Skin of body (tissue), 2 donors: ENCODE results near the gene PRKRIP1. TPM values are rescaled to one million over a fixed set of nuclear protein-coding genes. Genes with fewer than 3 reads are reported as not detected.
"Not testable (repeated sequence)": the region's sequence is repeated elsewhere in the genome, so short reads cannot be mapped to it uniquely, and the experiment has no call there.

Experiments
- DNase-seq: peaks from one replicate; lab custom pipeline; 2025; lab: John Stamatoyannopoulos, UW
- total RNA-seq: library from RNA; depleted of rRNA; stranded (reverse); fragments of >200 nt; gene quantifications from one replicate; pipeline ENCODE4 v1.2.3, GENCODE V29; 2014

PRKRIP1 gene
- total RNA-seq, 1 donor from 2014 or later: 18.0 TPM

- no peak for DNase-seq
Observed at GRCh38 chr7:102403563-102403962, 7.4 kb downstream of the PRKRIP1 start.

DNA sequence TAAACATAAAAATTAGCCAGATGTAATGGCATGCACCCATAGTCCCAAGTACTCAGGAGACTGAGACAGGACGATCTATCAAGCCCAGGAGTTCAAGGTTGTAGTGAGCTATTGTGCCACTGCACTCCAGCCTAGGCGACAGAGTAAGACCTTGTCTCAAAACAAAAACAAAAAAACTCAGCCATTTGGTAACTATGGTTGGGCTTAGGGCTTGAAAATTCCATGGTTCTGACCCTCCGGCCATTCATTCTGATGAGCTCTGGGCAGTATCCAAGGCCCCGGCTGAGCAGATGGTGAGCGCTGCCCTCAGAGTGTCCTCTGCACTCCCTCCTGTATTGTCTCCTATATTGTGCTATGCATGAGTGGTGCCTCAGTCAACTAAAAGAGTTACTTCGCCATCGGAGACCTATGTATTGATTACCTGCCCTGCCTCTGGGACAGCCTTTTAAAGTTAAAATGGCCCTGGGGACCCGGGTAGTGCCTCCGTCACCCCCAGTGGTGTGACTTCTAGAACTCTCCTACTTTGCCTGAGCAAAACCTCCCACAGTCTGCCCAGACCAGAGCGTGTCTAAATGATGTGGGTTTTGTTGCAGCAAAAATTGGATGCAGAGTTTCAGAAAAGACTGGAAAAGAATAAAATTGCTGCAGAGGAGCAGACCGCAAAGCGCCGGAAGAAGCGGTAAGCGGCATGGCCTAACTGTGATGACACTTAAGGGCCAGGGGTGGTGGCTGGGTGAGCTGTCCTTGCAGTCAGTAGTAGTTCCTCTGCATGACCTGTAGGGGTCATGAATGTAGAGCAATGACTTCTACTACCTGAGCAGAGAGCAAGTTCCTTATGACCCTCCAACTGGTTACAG, 8.1 kb downstream of the PRKRIP1 start:
- no peak for DNase-seq

DNA sequence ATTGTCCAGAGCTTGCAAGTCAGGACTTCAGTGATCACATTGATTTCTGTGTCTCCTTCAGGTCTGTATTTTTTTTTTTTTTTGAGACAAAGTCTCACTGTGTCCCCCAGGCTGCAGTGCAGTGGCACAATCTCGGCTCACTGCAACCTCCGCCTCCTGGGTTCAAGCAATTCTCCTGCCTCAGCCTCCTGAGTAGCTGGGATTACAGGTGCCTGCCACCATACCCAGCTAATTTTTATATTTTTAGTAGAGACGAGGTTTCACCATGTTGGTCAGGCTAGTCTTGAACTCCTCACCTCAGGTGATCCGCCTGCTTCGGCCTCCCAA, 8.7 kb downstream of the PRKRIP1 start:
- not testable (repeated sequence) for DNase-seq

DNA sequence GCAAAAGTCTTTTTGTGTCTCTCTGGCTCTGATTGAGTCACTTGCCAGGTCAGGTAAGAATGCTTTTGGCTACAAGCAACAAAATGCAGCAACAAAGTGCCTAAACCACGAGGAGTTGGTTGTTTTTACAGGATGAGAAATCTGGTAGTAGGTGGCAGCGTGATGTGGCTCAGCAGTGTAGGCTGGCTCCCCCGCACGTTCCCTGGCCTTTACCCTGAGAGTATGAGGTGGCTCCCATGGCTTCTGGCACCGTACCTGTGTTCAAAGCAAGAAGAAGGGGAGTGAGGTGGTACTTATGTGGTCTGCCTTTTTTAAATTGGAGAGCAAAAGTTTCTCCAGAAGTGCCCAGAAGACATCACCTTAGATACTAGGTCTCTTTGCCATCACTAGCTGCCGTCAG, 11.7 kb downstream of the PRKRIP1 start:
- DNase-seq: no peak

GRCh38 chr7:102408530-102408929, 12.4 kb downstream of the PRKRIP1 start:
- DNase-seq: not testable (repeated sequence)

DNA sequence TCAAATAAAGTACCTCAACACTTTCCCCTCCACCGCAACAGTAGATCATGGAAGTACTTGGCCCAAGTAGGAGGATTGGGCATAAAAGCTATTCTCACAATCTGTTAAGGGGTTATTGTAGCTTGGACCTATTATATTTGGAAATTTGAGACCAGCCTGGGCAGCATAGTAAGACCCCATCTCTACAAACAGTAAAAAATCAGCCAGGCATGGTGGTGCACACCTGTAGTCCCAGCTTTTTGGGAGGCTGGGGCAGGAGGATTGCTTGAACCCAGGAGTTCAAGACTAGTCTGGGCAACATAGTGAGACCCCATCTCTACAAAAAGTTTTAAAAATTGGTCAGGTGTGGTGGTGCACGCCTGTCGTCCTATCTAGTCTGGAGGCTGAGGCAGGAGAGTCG, 13.2 kb downstream of the PRKRIP1 start:
- no peak for DNase-seq

DNA sequence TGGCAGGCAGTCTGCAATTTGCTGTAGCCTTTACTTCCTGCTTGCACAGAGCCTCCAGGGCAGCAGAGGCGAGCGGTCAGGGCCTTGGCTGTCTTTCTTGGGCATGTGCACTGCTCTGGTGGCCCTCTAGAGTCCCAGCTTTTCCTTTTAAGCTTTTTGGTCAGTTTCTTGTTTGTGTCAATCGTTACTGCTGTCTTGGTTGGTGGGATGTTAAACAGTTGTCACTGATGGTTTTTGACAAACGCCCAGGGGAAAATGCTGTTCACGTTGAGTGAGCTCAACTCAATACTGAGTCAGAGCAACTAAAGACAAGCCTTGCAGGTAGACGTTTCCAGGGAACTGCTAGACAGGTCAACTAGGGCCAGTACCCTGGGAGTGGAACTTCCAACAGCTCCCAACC, 14.0 kb downstream of the PRKRIP1 start:
- no peak for DNase-seq

GRCh38 chr7:102410918-102411317, 14.8 kb downstream of the PRKRIP1 start:
- DNase-seq: no peak

DNA sequence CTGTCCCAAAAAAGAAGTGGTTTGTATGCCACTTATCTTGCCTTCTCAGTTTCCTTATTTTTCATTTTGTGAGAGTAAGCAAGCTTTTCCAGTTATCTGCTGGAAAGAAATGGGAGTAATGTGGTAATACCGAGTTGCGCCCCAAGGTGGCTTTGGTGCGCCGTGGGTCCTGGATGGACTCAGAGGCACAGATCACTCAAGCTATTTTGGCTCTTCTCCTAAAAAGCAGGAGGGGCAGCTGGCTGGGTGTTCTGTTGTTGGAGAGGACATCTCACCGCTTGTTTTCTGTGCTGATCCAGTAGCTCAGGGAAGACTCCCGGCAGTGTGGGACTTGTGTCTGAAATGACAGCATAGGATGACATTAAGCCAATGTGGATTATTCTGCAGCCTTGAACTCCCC, 16.4 kb downstream of the PRKRIP1 start:
- no peak for DNase-seq

DNA sequence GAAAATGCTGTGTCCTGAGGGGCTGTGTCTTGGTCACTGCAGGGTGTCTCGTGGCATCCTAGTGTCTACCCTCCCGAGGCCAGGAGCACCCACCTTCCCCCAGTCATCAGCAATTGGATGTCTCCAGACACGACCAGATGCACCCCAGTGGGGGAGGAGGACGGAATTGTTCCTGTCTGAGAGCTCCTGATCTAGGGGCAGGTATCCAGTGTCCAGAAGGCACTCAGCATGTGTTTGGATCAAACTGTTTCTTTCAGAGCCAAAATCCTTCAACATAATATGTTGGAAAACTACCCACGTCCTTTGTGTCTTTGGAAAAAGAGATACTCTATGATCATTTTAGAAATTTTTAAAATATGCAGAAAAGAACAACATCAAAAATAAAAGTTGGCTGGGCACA, 16.9 kb downstream of the PRKRIP1 start:
- DNase-seq: no peak

DNA sequence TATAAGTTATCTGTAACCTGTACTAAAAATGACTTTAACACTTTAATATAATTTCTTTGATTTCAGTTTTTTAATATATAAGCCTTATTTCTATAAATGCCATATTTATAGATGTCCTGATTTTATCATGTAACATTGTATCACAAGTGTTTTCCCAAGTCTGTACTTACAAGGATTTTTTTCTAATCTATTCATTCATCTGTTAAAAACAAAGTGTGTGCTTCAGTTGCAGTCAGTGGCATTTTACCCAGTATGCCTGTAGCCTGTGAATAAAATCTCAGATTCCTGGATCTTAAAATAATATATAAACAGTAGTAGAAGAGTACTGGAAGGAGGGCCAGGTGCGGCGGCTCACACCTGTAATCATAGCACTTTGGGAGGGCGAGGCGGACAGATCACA, 17.4 kb downstream of the PRKRIP1 start:
- DNase-seq: no peak

GRCh38 chr7:102415685-102416225, 19.6 kb downstream of the PRKRIP1 start:
- no peak for DNase-seq

DNA sequence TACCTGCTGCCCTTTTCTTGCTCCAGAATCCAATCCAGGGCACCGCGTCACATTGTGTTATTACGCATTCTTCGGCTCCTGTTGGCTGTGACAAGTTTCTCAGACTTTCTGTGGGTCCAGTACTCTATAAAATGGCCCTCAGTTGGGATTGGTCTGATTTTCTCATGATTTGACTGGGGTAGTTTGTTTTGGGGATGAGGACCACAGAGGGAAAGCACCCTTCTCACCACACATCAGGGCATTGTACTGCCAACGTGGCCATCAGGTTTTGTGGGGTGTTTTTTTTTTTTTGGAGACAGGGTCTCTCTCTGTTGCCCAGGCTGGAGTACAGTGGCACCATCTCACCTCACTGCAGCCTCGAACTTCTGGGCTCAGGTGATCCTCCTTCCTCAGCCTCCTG, 20.2 kb downstream of the PRKRIP1 start:
- no peak for DNase-seq

GRCh38 chr7:102417105-102417504, 20.9 kb downstream of the PRKRIP1 start:
- no peak for DNase-seq

- no peak for DNase-seq
Observed at GRCh38 chr7:102418592-102418991, 22.4 kb downstream of the PRKRIP1 start.

DNA sequence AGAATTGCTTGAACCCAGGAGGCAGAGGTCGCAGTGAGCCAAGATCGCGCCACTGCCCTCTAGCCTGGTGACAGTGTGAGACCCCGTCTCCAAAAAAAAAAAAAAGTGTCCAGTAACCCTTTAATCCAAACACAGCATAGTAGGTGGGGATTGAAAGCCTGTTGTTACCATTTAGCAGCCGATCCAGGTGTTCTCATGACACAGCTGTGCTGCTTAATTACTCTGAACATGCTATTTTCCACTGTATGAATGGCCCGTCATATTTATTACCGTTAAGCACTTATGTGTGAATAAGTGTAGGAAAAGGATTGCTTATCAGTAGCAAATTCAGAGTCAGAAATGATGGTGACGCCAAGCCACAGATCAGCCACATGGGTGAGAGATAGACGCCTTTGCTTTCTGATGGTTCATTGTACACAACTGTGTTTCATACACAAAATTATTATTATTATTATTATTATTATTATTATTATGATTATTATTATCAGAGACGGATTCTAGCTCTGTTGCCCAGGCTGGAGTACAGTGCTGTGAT, 25.6 kb downstream of the PRKRIP1 start:
- no peak for DNase-seq

- DNase-seq: no peak
Observed at GRCh38 chr7:102424129-102424551, 28.0 kb downstream of the PRKRIP1 start.

- DNase-seq: no peak
Observed at GRCh38 chr7:102424787-102425218, 28.6 kb downstream of the PRKRIP1 start.

DNA sequence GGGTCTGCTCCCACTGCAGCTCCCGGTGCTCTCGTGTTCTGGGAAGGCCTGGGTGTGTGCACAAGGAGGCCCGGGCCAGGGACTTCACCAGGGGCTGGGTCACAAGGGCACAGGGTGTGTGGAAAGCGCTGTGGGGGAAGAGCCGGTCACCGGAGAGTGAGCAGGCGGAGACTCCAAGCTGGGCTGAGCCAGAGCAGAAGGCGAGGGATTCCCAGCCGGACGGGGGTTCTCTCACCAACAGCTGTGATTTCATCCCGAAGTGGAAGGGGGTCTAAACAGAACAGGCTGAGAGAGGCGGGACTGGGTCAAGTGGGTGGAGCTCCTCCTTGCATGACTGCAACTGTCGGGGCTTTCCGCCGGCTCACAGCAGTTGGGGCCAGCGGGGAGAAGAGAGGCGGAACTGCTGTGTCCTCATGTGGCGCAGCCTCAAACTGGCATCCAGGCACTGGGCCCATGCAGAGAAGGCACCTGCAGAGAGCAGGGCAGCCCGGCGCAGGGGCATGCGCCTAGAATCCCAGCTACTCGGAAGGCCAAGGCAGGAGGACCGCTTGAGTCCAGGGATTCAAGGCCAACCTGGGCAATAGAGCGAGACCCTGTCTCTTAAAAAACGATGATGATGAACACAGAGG, 29.6 kb downstream of the PRKRIP1 start:
- DNase-seq: no peak

GRCh38 chr7:102426268-102427018, 30.3 kb downstream of the PRKRIP1 start:
- no peak for DNase-seq

GRCh38 chr7:102427019-102427405, 30.8 kb downstream of the PRKRIP1 start:
- DNase-seq: no peak
